ENCODE measurements around the gene DLX3.

DLX3 gene

GRCh38 chr17:49957350-49957749 is 37.7 kb downstream of the DLX3 start:
- no peak for DNase-seq (ENCODE audit: low read depth in 2 of 2)

GRCh38 chr17:49956780-49957179 is 38.2 kb downstream of the DLX3 start:
- DNase-seq (ENCODE audit: low read depth in 2 of 2), result no peak

- no peak for DNase-seq (ENCODE audit: low read depth in 2 of 2)
Observed at GRCh38 chr17:49955157-49955556, 39.9 kb downstream of the DLX3 start.

GRCh38 chr17:49952912-49953497 is 42.0 kb downstream of the DLX3 start:
- DNase-seq (ENCODE audit: low read depth in 2 of 2), result no peak

- peak; percentile 75 for DNase-seq (ENCODE audit: low read depth in 2 of 2)
Observed at GRCh38 chr17:49952209-49952911, 42.7 kb downstream of the DLX3 start.

GRCh38 chr17:49951362-49952082 is 43.5 kb downstream of the DLX3 start:
- no peak for DNase-seq (ENCODE audit: low read depth in 2 of 2)

GRCh38 chr17:49949634-49950033 is 45.4 kb downstream of the DLX3 start:
- no peak for DNase-seq (ENCODE audit: low read depth in 2 of 2)

- DNase-seq (ENCODE audit: low read depth in 2 of 2), result no peak
Observed at GRCh38 chr17:49946964-49947584, 48.0 kb downstream of the DLX3 start.

- no peak for DNase-seq (ENCODE audit: low read depth in 2 of 2)
Observed at GRCh38 chr17:49946208-49946607, 48.8 kb downstream of the DLX3 start.

- DNase-seq (ENCODE audit: low read depth in 2 of 2), result no peak
Observed at GRCh38 chr17:49944273-49944870, 50.7 kb downstream of the DLX3 start.

GRCh38 chr17:49942947-49943346 is 52.1 kb downstream of the DLX3 start:
- no peak for DNase-seq (ENCODE audit: low read depth in 2 of 2)

- no peak for DNase-seq (ENCODE audit: low read depth in 2 of 2)
Observed at GRCh38 chr17:49941427-49941826, 53.6 kb downstream of the DLX3 start.
